GM18502 (cell line): ENCODE results near the gene NLRP9.

Experiments
- ATAC-seq: cut with Tn5 transposase; IDR thresholded peaks from one replicate; pipeline ENCODE4 v1.9.1; 2021; ENCODE audit warnings: mild to moderate bottlenecking; ENCODE audit not compliant: unreplicated experiment, poor library complexity

The NLRP9 gene

DNA sequence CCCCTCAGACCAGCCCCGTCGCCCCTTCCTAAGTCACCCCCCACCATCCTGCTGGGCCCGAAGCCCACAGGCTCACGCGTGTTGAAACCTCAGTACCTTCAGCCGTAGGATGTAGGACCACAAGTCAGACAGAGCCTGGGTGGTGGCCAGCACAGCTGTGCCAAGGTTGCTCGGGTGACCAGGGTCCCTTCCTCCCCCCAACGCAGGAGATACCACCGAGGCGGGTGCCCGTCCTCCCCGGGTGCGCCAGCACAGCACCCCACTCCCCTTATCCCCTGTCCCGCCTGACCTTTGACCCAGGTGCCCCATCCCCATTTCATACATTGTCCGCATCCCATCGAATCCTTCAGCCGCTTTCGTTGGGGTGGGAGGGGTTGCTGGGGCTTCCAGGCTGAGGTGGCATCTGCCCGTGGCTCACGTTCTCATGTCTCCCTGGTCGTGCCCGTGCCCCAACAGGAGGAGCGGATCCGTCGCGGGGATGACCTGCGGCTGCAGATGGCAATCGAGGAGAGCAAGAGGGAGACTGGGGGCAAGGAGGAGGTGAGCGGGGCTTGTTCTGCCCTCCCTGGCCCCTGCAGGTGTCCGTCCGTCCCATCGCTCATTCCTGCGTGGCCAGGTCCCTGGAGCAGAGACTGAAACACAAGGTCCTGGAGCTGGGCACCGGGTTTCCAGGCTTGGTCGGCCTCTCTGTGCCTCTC lies 48.6 kb downstream of the NLRP9 start:
- no peak for ATAC-seq

DNA sequence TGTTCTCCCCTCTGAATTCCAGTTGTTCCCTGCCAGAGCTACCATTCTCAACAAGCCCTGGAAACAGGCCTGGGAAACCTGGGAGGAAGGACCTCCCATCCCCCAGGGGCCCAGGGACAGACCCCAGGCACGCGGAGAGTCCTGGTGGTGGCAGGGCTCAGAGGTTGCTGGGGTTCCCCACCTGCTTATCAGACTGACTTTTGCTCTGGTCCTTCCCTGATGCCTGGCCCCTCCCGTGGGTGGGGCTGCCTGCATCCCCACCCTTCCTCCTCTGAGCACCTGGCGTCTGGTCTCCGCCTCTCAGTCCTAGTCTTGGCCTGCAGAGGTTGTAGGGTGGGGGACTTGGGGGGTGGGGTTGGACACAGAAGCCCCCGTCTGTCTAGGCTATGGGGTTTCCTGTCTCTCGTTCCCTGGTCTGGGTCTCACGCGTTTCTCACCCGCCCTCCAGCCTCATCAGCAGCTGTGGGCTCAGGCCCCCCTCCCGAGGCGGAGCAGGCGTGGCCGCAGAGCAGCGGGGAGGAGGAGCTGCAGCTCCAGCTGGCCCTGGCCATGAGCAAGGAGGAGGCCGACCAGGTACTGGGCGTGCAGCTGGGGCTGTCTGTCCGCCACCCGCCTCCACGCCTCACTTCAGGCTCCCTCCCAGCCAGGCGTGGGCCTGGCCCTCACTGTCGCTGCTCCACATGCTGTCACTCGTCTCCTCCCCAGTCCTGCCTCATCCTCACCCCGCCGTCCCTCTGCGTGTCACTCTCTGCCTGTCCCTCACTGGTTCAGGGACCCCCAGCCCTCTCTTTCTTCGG lies 49.6 kb downstream of the NLRP9 start:
- no peak for ATAC-seq

DNA sequence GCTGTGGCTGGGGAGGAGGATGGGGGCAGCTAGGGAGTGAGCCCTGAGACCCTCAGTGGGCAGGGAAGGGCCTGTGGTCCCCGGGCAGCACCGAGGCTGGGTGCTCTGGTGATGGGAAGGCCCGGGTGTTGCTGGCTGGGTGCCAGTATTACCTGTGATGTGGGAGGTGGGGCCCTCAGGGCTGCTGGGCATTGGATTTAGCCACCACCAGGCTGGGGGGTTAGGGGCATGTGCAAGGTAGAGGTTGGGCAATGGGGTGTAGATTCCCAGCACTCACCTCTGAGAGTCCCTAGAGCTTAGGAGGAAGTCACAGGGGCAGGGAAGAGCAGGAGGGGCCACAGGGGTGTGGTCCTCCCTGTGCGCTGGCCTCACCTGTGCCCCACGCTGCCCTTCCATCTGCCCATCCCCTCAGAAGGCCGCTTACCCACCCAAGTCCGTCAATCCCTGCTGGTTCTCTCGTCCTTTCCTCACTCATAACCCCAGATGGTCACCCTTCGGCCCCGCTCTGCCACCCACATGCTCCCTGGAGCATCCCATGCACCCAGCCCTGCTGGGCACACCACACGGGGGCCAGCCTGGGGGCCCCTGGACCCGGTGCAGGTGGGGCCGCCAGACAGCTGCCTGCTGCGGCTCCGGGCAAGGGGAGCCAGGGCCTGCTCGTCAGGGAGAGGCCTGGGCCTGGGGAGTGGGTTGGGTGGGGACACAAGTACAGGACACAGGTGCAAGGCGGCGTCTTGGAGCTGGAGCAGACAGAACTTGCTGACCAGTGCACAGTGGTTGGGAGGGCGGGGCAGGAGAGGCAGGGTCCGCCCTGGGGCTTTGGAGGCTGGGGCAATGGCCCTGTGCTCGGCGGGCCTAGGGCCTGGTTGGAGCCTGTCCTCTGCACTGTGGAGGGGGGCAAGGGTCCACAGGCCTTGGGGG lies 50.7 kb downstream of the NLRP9 start:
- no peak for ATAC-seq

DNA sequence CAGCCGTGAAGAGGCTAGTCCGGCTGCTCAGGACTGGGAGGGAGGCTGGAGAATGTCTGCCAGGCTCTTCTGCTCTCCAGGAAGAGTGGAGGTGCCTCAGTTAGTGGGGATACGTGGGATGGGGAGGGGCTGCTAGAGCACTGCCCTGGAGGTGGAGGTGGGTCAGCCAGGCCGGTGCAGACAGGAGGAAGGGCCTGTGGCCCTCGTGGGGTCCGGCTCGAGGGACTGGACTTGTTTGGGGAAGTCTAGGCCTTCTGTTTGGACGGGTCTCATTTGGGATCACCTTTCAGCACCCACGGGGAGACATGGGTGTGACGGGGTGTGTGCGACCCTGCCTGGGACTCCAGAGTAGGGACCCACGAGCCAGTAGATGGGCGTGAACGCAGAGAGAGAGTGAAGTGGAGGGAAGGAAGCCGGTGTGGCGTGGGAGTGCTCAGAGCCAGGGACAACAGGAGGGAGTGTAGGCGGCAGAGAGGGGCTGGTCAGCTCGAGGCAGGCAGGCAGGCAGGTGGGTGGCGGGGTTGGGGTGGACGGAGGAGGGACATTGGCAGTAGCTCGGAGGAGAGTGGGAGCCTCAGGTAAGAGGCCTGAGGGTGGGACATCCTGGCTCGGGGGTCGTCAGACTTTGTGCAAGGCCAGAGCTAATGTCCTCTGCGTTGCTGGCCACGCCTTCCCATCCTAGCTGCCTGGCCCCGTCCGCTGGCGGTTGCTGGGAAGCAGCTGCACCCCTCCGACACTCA lies 51.7 kb downstream of the NLRP9 start:
- ATAC-seq: no peak

DNA sequence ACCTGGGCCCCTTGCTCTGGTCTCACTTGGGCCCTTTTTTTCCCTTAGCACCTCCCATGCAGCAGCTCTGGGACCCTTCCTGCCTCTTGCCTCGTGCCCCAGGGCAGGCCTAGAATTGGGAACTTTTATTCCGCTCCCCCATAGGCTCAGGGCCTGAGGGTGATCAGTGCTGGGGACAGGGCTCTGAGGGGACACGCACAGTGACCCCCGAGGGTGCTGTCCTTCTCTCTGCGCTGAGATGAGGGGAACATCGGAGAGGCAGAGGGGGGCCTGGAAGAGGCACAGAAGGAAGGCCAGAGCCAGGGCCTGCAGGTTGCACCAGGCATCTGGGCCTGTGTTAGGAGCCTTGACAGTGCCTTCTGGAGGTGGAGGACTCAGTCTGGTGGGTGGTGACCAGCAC lies 52.4 kb downstream of the NLRP9 start:
- ATAC-seq: no peak

DNA sequence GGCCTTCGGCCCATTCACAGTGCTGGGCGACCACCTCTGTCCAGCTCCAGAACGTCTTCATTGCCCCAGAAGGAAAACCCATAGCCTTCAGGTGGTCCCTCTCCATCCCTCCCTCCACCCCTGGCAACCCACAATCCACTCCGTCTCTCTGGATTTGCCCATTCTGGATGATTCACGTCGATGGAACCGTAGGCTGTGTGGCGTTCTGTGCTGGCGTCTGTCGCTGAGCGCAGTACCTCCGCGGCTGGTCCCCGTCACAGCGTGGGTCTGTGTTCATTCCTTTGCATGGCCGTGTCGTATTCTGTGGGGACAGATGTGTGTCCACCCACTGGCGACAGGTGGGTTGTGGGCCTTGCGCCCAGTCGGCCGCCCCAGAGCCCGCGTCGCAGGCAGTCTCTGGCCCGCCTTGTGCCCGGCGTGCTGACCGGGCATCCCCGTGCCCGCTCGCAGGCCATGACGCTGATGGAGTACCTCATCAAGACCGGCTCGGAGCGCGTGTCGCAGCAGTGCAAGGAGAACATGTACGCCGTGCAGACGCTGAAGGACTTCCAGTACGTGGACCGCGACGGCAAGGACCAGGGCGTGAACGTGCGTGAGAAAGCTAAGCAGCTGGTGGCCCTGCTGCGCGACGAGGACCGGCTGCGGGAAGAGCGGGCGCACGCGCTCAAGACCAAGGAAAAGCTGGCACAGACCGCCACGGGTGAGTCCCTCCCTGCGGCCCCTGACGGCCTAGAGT lies 53.1 kb downstream of the NLRP9 start:
- ATAC-seq: no peak

DNA sequence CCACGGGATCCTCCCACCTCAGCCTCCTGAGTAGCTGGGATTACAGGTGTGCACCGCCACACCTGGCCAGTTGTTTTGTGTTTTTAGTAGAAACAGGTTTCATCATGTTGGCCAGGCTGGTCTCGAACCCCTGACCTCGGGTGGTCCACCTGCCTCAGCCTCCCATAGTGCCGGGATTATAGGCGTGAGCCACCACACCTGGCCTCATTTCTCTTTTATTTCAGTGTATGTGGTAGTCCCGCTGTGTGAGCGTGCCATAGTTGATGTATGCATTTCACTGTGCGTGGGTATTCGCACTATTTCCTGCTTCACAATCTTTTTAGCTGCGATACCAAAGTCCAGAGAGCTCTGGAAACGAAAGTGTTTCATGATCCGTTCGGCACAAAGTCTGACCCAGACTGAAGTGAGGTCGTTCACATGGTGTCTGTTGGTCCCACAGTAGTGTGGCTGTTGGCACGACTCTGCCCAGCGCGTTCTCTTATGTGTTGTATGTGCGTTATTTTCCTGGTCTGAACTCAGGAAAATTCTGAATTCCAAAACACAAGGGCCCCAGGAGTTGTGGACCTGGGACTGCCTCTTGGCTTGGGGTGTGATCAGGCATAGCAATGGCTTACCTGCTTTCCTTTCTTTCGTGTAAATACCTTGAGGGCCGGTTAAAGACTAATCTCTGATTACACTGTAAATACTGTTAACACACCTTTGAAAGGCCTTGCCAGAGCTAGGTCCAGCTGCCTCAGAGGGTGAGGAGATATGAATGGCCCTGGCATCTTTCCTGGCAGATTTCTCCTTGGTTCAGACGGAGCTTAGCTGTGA lies 54.5 kb downstream of the NLRP9 start:
- no peak for ATAC-seq

DNA sequence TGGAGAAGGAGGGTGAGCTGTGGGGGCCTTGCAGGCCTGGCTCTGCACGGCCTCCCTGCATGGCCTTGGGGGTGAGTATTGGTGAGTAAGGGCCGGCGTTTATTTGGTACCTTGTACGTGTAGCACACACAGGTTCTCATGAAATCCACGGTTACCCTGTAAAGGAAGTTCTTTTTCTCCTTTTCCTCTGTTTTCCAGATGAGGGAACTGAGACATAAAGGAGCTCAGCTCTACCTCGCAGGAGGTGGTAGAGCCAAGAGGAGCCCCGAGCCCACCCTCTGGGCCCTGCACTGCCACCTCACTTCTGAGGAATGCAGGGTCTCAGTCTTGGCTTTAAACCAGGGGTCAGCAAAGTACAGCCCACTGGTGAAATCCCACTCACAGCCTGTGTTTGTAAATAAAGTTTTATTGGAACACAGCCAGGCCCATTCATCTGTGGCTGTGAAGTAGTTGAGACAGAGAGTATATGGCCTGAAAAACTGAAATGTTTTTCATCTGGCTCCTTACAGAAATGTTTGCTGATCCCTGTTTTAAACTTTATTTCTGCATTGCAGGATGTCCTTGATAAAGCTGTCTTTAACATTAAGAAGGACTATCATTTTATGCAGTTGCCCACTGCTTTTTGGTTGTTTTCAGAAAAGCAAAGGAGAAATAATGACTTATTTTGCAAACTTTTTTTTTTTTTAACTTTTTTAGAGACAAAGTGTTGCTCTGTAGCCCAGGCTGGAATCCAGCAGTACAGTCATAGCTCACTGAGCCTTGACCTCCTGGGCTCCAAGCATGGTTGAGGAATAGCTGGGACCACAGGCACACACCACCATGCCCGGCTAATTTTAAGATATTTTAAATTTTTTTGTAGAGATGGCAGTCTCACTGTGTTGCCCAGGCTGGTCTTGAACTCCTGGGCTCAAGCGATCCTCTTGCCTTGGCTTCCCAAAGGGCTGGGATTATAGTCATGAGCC lies 56.8 kb downstream of the NLRP9 start:
- ATAC-seq: no peak

DNA sequence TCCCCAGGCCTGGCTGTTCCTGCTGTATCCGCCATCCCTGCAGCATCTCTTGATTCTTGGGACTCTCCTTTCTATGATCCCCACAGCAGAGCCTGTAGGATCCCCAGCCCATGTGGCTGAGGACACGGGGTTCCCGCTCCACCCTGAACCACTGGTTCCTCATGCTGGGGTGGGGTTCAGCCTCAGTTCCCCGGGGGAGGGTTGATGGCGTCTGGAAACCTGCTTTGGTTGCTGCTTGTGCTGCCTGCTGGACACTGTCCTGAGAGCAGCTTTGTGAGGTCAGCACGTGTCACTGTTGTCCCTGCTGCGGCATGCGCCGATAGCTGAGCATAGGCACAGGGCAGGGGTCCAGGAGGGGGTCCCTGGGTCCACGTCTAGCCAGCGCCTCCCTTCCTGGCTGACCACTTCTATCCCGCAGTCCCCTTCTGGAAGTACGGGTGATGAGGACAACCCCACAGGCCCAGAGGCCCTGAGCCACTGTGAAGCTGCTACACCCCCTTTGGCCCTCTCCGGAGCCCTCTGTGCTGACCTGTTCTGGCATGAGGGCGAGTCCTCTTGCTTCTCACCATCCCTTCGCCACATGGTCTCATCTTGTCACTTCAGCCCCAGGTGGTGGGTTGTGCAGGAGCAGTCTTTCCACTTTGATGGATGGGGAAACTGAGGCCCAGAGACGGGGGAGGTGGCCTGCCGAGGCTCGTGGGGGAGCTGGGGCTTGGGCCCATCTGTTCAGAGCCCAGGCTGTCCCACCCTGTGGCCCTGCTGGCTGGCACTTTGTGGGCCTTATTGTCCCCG lies 57.7 kb downstream of the NLRP9 start:
- ATAC-seq: no peak

DNA sequence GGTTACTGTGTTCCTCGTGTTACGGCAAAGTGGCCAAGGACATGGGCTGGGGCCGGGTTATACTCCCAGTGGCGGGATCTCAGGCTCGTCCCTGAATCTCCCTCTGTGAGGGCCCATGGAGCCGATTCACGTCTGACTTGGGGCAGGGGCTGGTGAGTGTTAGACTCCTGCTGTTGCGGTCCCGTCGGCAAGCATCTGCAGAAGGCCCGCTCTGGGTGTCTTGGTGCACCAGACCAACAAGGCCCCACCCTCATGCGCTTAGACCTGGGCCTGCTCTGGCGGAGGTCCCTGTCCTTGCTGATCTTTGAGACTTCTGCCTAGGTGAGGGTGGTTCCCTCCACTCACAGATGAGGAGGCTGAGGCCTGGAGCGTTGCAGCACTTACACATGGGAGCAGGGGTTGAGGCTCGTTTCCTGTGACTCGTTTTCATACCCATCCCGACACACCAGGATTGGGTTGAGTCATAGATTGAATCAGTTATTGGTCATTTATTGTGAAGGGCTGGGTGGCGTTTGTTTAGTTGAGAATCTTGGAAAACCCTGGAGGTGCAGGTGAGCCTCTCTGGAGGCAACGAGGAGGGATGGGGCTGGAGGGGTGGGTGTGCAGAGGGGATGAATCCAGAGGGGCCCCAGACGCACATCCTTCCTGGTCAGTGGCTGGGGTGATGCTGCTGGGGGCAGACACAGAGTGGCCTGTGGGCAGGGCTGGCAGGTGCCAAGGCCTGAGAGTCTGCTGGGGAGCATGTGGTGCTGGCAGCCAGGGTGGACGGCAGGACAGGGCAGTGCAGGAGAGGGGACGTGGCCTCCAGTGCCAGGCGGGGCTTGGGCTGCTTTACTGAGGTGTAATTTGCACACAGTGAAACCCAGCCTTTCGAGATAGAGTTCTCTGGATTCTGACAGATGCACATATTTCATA lies 58.6 kb downstream of the NLRP9 start:
- no peak for ATAC-seq

DNA sequence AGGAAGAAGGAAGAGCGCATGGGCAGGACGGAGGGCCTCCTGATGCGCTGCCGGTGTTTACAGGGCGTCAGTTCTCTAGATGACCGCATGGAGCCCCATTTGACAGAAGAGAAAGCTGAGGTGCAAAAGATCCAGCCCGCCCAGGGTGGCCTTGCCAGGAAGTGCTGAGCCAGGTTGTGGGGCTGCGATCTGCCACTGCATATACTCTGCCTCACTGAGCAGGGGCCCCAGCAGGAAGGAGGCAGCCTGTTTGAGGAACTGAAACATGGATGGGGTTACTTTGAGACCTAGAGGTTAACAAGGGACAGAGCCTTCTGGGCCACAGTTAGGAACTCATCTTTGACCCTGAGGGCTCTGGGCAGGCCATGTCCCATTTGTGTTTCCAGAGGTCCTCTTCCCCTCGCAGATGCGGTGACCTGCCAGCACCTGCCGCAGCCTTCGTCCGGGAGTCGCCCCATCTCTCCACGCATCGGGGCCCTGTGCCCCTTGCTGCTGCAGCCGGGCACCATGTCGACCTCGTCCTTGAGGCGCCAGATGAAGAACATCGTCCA lies 60.0 kb downstream of the NLRP9 start:
- ATAC-seq: peak; percentile 70

DNA sequence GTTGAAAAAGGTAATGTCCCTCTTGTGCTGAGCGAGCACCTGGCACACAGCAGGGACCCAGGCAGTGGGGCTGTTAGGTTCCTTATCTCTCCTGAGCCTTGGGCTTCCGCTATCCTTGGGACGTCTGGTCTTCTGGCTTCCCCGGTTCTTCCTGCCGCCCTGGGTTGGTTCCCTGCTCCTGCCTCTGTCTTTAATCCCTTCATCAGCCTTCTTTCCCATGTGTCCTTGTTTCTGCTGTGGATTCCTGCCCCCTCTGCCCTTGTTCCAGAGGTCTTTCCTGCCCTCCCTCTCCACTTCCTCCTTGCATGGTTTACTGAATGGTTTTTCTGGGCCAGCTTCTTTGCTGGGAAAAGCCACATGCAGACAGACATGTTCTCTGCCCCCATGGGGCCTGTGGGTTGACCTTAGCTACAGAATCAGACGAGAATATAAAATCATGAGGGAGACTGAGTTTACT lies 60.6 kb downstream of the NLRP9 start:
- ATAC-seq: no peak

DNA sequence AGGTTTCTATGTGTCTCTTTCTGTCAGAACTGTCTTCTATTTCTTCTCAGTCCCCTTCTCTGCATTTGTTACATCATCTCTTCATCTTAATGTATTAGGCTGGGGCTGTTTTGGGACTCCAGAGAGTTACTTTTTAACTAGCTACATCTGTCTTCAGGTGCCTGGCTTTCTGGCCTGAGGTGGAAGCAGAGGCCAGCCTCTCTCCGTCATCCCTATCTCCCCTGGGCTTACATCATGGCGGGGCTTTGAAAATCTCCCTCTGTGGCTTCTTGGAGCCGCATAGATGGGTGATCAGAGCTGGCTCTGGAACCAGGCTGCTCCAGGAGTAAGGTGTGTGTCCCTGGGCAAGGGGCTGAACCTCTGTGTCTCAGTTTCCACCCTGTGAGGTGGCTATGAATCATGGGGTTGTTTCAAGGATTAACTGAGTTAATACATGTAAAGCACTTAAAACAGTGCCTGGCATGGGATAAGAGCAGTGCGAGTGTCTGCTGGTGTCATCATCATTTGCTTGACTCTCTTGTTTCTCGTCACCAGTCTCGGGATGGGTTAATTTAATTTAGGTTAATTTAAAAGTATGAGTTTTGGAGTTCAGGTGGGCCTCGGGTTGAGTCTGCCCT lies 61.2 kb downstream of the NLRP9 start:
- ATAC-seq: no peak

DNA sequence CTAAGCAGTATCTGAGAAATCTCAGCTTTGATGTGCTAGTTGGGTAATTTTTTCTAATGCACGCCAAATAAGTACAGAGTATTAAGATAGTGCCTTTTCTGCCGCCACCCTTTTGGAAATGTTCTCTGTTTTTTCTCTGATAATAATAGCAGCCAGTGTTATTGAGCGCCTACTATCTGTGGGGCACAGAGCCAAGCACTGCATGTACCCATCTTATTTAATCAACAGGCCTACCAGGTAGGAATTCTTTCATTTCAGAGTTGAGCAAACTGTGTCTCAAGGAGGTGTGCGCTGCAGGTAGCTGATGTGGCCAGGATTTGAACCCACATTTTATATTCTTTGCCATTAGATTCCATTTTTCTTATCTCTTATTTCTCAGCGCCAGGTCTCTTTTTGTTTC lies 61.8 kb downstream of the NLRP9 start:
- ATAC-seq: no peak
